CD14-positive monocyte (primary cell): ENCODE results near the gene CSH1. TPM values are rescaled to one million over a fixed set of nuclear protein-coding genes. Genes with fewer than 3 reads are reported as not detected.

Source experiments
- DNase-seq, 3 donors: peaks; one replicate each; pipeline ENCODE4 v3.0.0-alpha.2; 2011 to 2022
- H2AFZ ChIP-seq: 2 replicates; pipeline ENCODE4 v1.6.0; 2012; ENCODE audit warnings: mild to moderate bottlenecking, low read depth, low read length, inconsistent platforms; ENCODE audit not compliant: insufficient read depth, poor library complexity, severe bottlenecking
- H3K27ac ChIP-seq, 2 donors: 1 replicate in 1 of 2; 2 replicates in 1 of 2; pipeline ENCODE4 v1.5.1; 2012 to 2013; ENCODE audit warnings: low read length in 2 of 2, control low read depth in 1 of 2, inconsistent platforms in 1 of 2, low read depth in 1 of 2, mild to moderate bottlenecking in 1 of 2
- H3K27me3 ChIP-seq, 2 donors: one replicate each; pipeline versions ENCODE4 v1.6.0 to v1.6.1; 2011 to 2013; ENCODE audit warnings: low read length in 2 of 2; ENCODE audit not compliant: control insufficient read depth in 2 of 2, insufficient read depth in 2 of 2
- H3K36me3 ChIP-seq, 2 donors: replicated peaks in 1 of 2; 1 replicate in 1 of 2; 2 replicates in 1 of 2; pipeline versions ENCODE4 v1.5.1 to v1.6.1; 2012 to 2013; ENCODE audit warnings: low read length in 2 of 2, control low read depth in 1 of 2, inconsistent platforms in 1 of 2, mild to moderate bottlenecking in 1 of 2; ENCODE audit not compliant: insufficient read depth in 2 of 2, control insufficient read depth in 1 of 2
- H3K4me1 ChIP-seq, 2 donors: 1 replicate in 1 of 2; 2 replicates in 1 of 2; pipeline versions ENCODE4 v1.5.1 to v1.6.1; 2012 to 2013; ENCODE audit warnings: low read length in 2 of 2, control low read depth in 1 of 2, inconsistent platforms in 1 of 2, mild to moderate bottlenecking in 1 of 2, moderate library complexity in 1 of 2; ENCODE audit not compliant: insufficient read depth in 2 of 2, control insufficient read depth in 1 of 2
- H3K4me2 ChIP-seq: replicated peaks from 2 replicates; pipeline ENCODE3; 2012; ENCODE audit warnings: low read length, moderate library complexity, mild to moderate bottlenecking; ENCODE audit not compliant: poor library complexity, severe bottlenecking; ENCODE audit errors: extremely low read depth
- H3K4me3 ChIP-seq, 3 experiments: fragments of 200-600 bp in 1 of 3; sonication (generic) in 1 of 3; replicated peaks in 1 of 3; 1 replicate in 2 of 3; 2 replicates in 1 of 3; pipeline ENCODE4 v1.5.1; 2011 to 2013; ENCODE audit warnings: low read length in 3 of 3, mild to moderate bottlenecking in 3 of 3, control low read depth in 2 of 3, low read depth in 2 of 3, inconsistent platforms in 1 of 3, moderate library complexity in 1 of 3
- H3K79me2 ChIP-seq: 2 replicates; pipeline ENCODE4 v1.6.0; 2012; ENCODE audit warnings: mild to moderate bottlenecking, control low read depth, inconsistent platforms, low read length, moderate library complexity; ENCODE audit not compliant: insufficient read depth
- H3K9ac ChIP-seq: 2 replicates; pipeline ENCODE4 v1.6.0; 2017; ENCODE audit warnings: low read length, mild to moderate bottlenecking; ENCODE audit not compliant: insufficient read depth, poor library complexity, severe bottlenecking
- H3K9me3 ChIP-seq, 2 donors: replicated peaks in 1 of 2; 1 replicate in 1 of 2; 2 replicates in 1 of 2; pipeline versions ENCODE4 v1.5.1 to v1.6.1; 2012 to 2013; ENCODE audit warnings: low read length in 2 of 2, control low read depth in 1 of 2; ENCODE audit not compliant: control insufficient read depth in 1 of 2, insufficient read depth in 1 of 2
- H4K20me1 ChIP-seq: 2 replicates; pipeline ENCODE4 v1.6.0; 2012; ENCODE audit warnings: mild to moderate bottlenecking, low read length, control low read depth, moderate library complexity; ENCODE audit not compliant: insufficient read depth
- H3K27ac Mint-ChIP-seq, 7 donors: one replicate each; pipeline ENCODE4 v1.8.0; 2020; ENCODE audit warnings: mild to moderate bottlenecking in 7 of 7, mixed read lengths in 7 of 7, moderate library complexity in 6 of 7, inconsistent platforms in 2 of 7
- H3K27me3 Mint-ChIP-seq, 3 donors: one replicate each; pipeline ENCODE4 v1.8.0; 2021 to 2022; ENCODE audit warnings: low read depth in 3 of 3, mild to moderate bottlenecking in 3 of 3, mixed read lengths in 3 of 3, moderate library complexity in 3 of 3, inconsistent platforms in 1 of 3
- H3K36me3 Mint-ChIP-seq, 2 donors: one replicate each; pipeline ENCODE4 v1.8.0; 2020; ENCODE audit warnings: mixed read lengths in 2 of 2, inconsistent platforms in 1 of 2, mild to moderate bottlenecking in 1 of 2
- H3K4me1 Mint-ChIP-seq: one replicate; pipeline ENCODE4 v1.8.0; 2020; ENCODE audit warnings: mild to moderate bottlenecking, mixed read lengths
- H3K4me3 Mint-ChIP-seq, 2 donors: one replicate each; pipeline ENCODE4 v1.8.0; 2020; ENCODE audit warnings: mild to moderate bottlenecking in 2 of 2, mixed read lengths in 2 of 2, moderate library complexity in 1 of 2
- H3K9me3 Mint-ChIP-seq, 7 donors: one replicate each; pipeline ENCODE4 v1.8.0; 2020 to 2022; ENCODE audit warnings: mixed read lengths in 7 of 7, mild to moderate bottlenecking in 6 of 7, moderate library complexity in 6 of 7, inconsistent platforms in 2 of 7
- WGBS: methylation state at CpG from one replicate; pipeline ENCODE4 v1.1.5; 2013; ENCODE audit warnings: missing lambda C conversion rate; ENCODE audit not compliant: insufficient coverage; 5-methylcytosine and 5-hydroxymethylcytosine counted together
- intact Hi-C, 2 donors: fragments of 100-400 bp; cut with micrococcal nuclease; formaldehyde crosslinking; loops; one replicate each; pipeline versions ENCODE4 v1.15.0 to v1.15.1; 2023
- polyA plus RNA-seq, 3 donors: library from polyadenylated mRNA; depleted of rRNA in 1 of 3; unstranded in 2 of 3; stranded (reverse) in 1 of 3; fragments of 300-500 nt in 2 of 3; fragments of >200 nt in 1 of 3; fragmentation: Illumina TruSeq in 2 of 3; gene quantifications; 1 replicate in 2 of 3; 2 replicates in 1 of 3; pipeline ENCODE4 v1.2.3, GENCODE V29; 2012 to 2021
- TF ChIP-seq, protein P1 (sequence below): fragments of 200-600 bp; IDR thresholded peaks from one replicate; pipeline ENCODE4 v1.8.0; 2022; ENCODE audit warnings: antibody characterized with exemption, mild to moderate bottlenecking

The CSH1 gene
- polyA plus RNA-seq, 3 donors, result not detected

GRCh38 chr17:63939884-63940283, 43.5 kb upstream of the CSH1 start:
- H3K27me3 Mint-ChIP-seq, result peaks cover 2 to 5% (median 3%) of the 10 kb centered on the region in 3 donors
- no peaks in the 10 kb centered on the region for H3K9me3 ChIP-seq
- no peaks in the 10 kb centered on the region for H4K20me1 ChIP-seq
- H3K4me1 ChIP-seq, result peaks cover 2 to 6% of the 10 kb centered on the region in 2 donors
- no peak overlapping the region for H3K9ac ChIP-seq
- H3K36me3 Mint-ChIP-seq, result no peaks in the 10 kb centered on the region
- TF ChIP-seq, protein P1, sequence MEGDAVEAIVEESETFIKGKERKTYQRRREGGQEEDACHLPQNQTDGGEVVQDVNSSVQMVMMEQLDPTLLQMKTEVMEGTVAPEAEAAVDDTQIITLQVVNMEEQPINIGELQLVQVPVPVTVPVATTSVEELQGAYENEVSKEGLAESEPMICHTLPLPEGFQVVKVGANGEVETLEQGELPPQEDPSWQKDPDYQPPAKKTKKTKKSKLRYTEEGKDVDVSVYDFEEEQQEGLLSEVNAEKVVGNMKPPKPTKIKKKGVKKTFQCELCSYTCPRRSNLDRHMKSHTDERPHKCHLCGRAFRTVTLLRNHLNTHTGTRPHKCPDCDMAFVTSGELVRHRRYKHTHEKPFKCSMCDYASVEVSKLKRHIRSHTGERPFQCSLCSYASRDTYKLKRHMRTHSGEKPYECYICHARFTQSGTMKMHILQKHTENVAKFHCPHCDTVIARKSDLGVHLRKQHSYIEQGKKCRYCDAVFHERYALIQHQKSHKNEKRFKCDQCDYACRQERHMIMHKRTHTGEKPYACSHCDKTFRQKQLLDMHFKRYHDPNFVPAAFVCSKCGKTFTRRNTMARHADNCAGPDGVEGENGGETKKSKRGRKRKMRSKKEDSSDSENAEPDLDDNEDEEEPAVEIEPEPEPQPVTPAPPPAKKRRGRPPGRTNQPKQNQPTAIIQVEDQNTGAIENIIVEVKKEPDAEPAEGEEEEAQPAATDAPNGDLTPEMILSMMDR, result no peak
- H3K36me3 ChIP-seq, result no peaks in the 10 kb centered on the region
- H3K27ac ChIP-seq, result no peak overlapping the region
- no peak overlapping the region for H3K4me3 Mint-ChIP-seq
- H2AFZ ChIP-seq, result no peak overlapping the region
- peaks cover 8% of the 10 kb centered on the region for H3K4me1 Mint-ChIP-seq
- no peaks in the 10 kb centered on the region for H3K27me3 ChIP-seq
- WGBS, result 84% methylated on average over 5 of the region's 6 CpGs
- no peak for DNase-seq
- intact Hi-C loops, result no loop called here
- H3K9me3 Mint-ChIP-seq, result peaks cover 0 to 1% (median 0%) of the 10 kb centered on the region in 7 donors
- H3K4me2 ChIP-seq, result no peak overlapping the region
- no peak overlapping the region for H3K27ac Mint-ChIP-seq
- H3K79me2 ChIP-seq, result no peaks in the 10 kb centered on the region
- no peak overlapping the region for H3K4me3 ChIP-seq

DNA sequence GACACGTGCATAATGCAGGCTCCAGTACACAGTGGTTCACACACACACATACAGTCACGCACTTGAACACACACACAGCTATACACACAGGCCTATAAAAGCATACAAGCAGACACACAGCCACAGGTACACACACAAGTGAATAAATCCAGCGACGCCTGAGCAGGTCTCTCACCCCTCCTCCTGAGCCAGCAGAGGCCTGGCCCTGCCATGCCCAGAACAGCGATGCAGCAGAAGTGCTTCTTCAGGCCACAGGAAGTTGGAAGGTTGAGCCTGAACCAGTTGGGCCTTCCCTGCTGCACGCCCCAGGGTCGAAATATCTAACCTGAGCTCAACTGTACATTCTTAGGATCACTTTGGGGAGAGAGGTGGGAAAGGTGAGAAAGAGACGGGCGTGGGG, 43.0 kb upstream of the CSH1 start:
- Mint-ChIP-seq H3K27me3 (peaks cover 2 to 5% (median 4%) of the 10 kb centered on the region in 3 donors), H3K4me1 (peaks cover 11% of the 10 kb centered on the region), H3K9me3 (peaks cover 0 to 1% (median 0%) of the 10 kb centered on the region in 7 donors), H3K4me3 (no peak overlapping the region), H3K36me3 (no peaks in the 10 kb centered on the region), H3K27ac (peak overlapping the region in 2 of 7 donors; percentile 12 to 58)
- TF ChIP-seq, protein P1, result no peak
- DNase-seq, result no peak
- H3K4me3 ChIP-seq, result no peak overlapping the region
- no peaks in the 10 kb centered on the region for H3K9me3 ChIP-seq
- H3K79me2 ChIP-seq, result no peaks in the 10 kb centered on the region
- no peak overlapping the region for H3K27ac ChIP-seq
- peaks cover 7 to 10% of the 10 kb centered on the region in 2 donors for H3K4me1 ChIP-seq
- H3K27me3 ChIP-seq, result no peaks in the 10 kb centered on the region
- no peak overlapping the region for H3K9ac ChIP-seq
- H4K20me1 ChIP-seq, result no peaks in the 10 kb centered on the region
- intact Hi-C loops, result no loop called here
- 88% methylated on average over 8 of the region's 9 CpGs for WGBS
- H3K4me2 ChIP-seq, result no peak overlapping the region
- H3K36me3 ChIP-seq, result no peaks in the 10 kb centered on the region
- H2AFZ ChIP-seq, result no peak overlapping the region
